ENCODE data around the gene PTMA. TPM values are rescaled to one million over a fixed set of nuclear protein-coding genes. Genes with fewer than 3 reads are reported as not detected.
A peak's percentile ranks its signal among the peaks of the same experiment; 100 is the strongest.

PTMA gene
- total and polyA plus RNA-seq, 2 of the 4 experiments (the other 2 are of a cell fraction) = 380 to 742 TPM

GRCh38 chr2:231716666-231717280, 8.4 kb downstream of the PTMA start (continued):
- TF ChIP-seq RFX5 (IDR thresholded peaks at IDR 0.05; ENCODE audit: low read depth, low read length) = no peak

- peak overlapping the region; percentile 91 for H2AFZ ChIP-seq (replicated peaks; ENCODE audit: low read length, poor library complexity)
- POLR2A ChIA-PET (ENCODE audit: unreplicated experiment) = no interaction called here
These were observed 9.2 kb downstream of the PTMA start for GRCh38 chr2:231717281-231718171.

More at GRCh38 chr2:231717281-231718171, 9.2 kb downstream of the PTMA start:
- Histone ChIP-seq H2AK9ac (replicated peaks; ENCODE audit: low read depth, low read length, poor library complexity) (peak overlapping the region; percentile 90), H2BK120ac (ENCODE audit: low read depth, low read length) (peak overlapping the region; percentile 32; the same call in 1 of the 2 replicates), H2AK5ac (ENCODE audit: low read depth, low read length) (peak overlapping the region; percentile 57), H4K91ac (ENCODE audit: insufficient read depth, low read depth, low read length) (no peak overlapping the region), H3K56ac (ENCODE audit: extremely low read depth, insufficient read depth, low read length) (no peak overlapping the region), H3K79me1 (ENCODE audit: low read depth in 1 of 2, low read length in 2 of 2) (peaks cover 0 to 24% of the 10 kb centered on the region in 2 experiments; a peak in 2 of 4 replicates), H3K9me3 (ENCODE audit: control insufficient read depth, insufficient read depth, low read length) (no peaks in the 10 kb centered on the region), H3K36me3 (ENCODE audit: control insufficient read depth, insufficient read depth, low read length) (peaks cover 7% of the 10 kb centered on the region), H3K23ac (ENCODE audit: low read depth, low read length) (no peak overlapping the region), H2BK5ac (ENCODE audit: low read depth, low read length, poor library complexity, severe bottlenecking) (peak overlapping the region; percentile 43), H3K4me1 (ENCODE audit: control insufficient read depth, insufficient read depth, low read length) (peaks cover 18% of the 10 kb centered on the region), H3K9me1 (ENCODE audit: insufficient read depth, low read length) (peaks cover 12% of the 10 kb centered on the region), H3K4ac (ENCODE audit: low read depth, low read length) (peak overlapping the region; percentile 54), H2BK20ac (ENCODE audit: low read depth, low read length) (peak overlapping the region; percentile 72), H4K5ac (ENCODE audit: low read depth, low read length) (no peak overlapping the region), H3K14ac (replicated peaks; ENCODE audit: low read depth, low read length) (peak overlapping the region; percentile 35; the same call in 1 of the 2 replicates), H3K18ac (ENCODE audit: low read depth, low read length) (no peak overlapping the region), H3K27ac (ENCODE audit: insufficient read depth, low read length) (no peak overlapping the region), H3K27me3 (ENCODE audit: control insufficient read depth, insufficient read depth, low read length) (no peaks in the 10 kb centered on the region), H4K20me1 (ENCODE audit: insufficient read depth, low read length) (peaks cover 24% of the 10 kb centered on the region), H3K4me3 (ENCODE audit: insufficient read depth, low read depth, low read length) (no peak overlapping the region), H3K9ac (ENCODE audit: low read depth, low read length) (no peak overlapping the region), H2BK15ac (ENCODE audit: low read depth, low read length) (peak overlapping the region; percentile 14; the same call in 1 of the 3 replicates), H4K8ac (ENCODE audit: low read depth in 2 of 2, low read length in 2 of 2) (peak overlapping the region in 1 of 2 experiments; percentile 89; a peak in 3 of 4 replicates), H3K4me2 (ENCODE audit: low read depth, low read length) (no peak overlapping the region)
- in situ Hi-C loops (cut with MboI; ENCODE audit: low sequenced_read_pairs) (no loop called here), intact Hi-C loops (cut with micrococcal nuclease) (loop anchor here (2.0 to 5.0 kb wide), 2 partner anchors 63 to 155 kb away; partner anchors contain the start of gene PDE6D), dilution Hi-C loops (cut with HindIII; ENCODE audit: low sequenced_read_pairs, unreplicated experiment) (no loop called here)
- CTCF ChIA-PET = interaction anchor here (1.9 to 4.4 kb wide), 2 partner anchors 41 to 106 kb away, joined by 7 to 57 read pairs; no protein-coding TSS in a partner anchor
- TF ChIP-seq USF2 (IDR thresholded peaks at IDR 0.05; ENCODE audit: low read depth, low read length) (peak; percentile 91), RFX5 (IDR thresholded peaks at IDR 0.05; ENCODE audit: low read depth, low read length) (no peak)
- DNase-seq (peak; percentile 76), ATAC-seq (ENCODE audit: low read depth) (no peak)
- BruUV-seq (replicated peaks) = no TSS peak
- no CpG with 5 or more reads among the region's 13 CpGs for WGBS, 2 experiments (ENCODE audit: extremely low coverage in 2 of 2, insufficient read length in 1 of 2)

All from IMR-90 (cell line).